GM12874 (cell line): ENCODE data around the gene FUT8.

Source experiments
- TF ChIP-seq, protein P1 (sequence below): IDR thresholded peaks from 2 replicates; pipeline ENCODE4 v1.5.1; 2011; ENCODE audit warnings: low read depth, mild to moderate bottlenecking, control low read depth, low read length, moderate library complexity; ENCODE audit not compliant: insufficient read depth

FUT8 gene

DNA sequence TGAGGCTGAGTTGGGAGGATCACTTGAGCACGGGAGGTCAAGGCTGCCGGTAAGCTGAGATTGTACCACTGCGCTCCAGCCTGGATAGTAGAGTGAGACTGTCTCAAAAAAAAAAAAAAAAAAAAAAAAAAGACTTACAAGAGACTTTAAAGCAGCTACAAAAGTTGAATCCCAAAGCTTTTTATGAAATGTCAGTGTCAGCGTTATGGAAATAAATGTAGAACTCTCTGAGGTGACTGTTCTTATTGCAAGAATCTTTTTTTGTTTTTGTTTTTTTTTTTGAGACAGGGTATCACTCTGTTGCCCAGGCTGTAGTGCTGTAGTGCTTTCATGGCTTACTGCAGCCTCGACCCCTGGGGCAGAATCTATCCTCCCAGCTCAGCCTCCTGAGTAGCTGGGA is 17.2 kb downstream of the FUT8 start:
- TF ChIP-seq, protein P1, sequence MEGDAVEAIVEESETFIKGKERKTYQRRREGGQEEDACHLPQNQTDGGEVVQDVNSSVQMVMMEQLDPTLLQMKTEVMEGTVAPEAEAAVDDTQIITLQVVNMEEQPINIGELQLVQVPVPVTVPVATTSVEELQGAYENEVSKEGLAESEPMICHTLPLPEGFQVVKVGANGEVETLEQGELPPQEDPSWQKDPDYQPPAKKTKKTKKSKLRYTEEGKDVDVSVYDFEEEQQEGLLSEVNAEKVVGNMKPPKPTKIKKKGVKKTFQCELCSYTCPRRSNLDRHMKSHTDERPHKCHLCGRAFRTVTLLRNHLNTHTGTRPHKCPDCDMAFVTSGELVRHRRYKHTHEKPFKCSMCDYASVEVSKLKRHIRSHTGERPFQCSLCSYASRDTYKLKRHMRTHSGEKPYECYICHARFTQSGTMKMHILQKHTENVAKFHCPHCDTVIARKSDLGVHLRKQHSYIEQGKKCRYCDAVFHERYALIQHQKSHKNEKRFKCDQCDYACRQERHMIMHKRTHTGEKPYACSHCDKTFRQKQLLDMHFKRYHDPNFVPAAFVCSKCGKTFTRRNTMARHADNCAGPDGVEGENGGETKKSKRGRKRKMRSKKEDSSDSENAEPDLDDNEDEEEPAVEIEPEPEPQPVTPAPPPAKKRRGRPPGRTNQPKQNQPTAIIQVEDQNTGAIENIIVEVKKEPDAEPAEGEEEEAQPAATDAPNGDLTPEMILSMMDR, result no peak

DNA sequence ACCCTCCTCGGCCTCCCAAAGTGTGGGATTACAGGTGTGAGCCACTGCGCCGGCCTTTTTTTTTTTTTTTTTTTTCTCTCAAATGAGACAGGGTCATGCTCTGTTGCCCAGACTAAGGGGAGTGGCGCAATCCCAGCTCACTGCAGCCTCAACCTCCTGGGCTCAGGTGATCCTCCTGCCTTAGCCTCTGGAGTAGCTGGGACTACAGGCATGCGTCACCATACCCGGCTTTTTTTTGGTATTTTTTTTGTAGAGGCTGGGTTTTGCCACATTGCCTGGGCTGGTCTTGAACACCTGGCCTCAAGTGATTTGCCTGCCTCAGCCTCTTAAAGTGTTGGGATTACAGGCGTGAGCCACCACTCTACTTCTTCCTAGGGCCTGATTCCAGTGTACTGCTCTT is 18.7 kb downstream of the FUT8 start:
- TF ChIP-seq, protein P1, result no peak

DNA sequence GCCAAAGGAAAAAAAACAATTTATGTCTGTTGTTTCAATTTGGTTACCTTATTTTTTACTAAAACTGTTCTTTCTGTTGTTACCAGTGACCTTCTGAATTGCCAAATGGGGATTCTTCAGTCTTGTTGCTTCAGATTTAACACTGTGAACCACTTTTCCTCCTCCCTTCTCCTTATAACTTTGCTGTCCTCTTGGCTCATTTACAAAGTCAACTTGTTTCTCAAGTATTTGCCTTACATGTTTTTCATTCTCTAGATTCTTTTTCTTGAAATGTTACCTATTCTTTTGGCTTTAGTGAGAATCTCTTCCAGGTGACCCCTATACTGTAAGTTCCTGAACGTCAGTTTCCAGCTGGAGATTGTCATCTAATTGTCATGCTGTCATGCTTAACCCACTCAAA is 19.4 kb downstream of the FUT8 start:
- TF ChIP-seq, protein P1, result no peak

DNA sequence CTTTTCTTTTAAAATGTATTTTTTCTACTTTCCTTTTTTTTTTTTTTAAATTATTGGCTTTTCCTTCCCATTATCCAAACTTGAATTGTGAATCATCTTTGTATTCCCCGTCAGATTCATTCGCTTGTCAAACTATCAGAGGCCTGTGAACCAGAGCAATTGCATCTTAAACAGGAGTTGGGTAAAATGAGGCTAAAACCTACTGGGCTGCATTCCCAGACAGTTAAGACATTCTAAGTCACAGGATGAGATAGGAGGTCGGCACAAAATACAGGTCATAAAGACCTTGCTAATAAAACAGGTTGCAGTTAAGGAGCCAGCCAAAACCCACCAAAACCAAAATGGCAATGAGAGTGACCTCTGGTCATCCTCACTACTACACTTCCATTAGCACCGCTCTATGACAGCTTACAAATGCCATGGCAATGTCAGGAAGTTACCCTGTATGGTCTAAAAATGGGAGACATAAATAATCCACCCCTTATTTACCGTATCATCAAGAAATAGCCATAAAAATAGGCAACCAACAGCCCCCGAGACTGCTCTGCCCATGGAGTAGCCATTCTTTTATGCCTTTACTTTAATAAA is 19.9 kb downstream of the FUT8 start:
- TF ChIP-seq, protein P1, result no peak

DNA sequence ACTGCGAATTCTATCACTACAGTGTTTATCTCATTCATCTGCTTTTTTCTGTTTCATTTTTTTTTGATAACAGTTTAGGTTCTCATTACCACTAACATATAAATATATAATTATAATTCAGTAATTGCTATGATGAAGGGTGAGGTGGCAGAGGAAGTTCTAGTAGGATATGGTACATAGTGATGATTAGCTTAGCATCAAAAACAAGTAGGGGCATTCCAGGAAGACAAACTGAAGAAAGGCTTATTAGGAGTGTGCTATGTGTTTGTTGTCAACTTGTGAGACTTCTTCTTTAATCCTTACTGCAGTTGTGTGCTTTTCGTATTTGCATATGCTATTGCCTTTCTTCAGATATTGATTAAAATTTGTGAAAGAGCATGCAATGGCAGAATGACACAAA is 20.6 kb downstream of the FUT8 start:
- TF ChIP-seq, protein P1, result no peak

DNA sequence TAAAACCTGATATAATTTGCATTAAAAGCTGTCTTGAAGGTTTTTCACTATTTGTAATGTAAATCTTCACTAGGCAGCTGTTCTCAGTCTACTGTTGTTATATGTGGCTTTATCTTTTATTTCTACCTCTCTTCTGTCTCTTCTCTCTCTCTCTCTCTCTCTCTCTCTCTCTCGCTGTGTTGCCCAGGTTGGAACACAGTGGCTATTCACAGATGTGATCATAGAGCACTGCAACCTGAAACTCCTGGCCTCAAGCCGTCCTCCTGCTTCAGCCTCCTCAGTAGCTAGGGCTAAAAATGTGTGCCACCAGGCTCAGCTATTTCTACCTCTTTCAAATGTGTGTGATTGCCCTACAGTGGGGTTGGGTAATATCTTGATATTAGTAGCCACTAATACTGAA is 21.1 kb downstream of the FUT8 start:
- TF ChIP-seq, protein P1, result no peak

DNA sequence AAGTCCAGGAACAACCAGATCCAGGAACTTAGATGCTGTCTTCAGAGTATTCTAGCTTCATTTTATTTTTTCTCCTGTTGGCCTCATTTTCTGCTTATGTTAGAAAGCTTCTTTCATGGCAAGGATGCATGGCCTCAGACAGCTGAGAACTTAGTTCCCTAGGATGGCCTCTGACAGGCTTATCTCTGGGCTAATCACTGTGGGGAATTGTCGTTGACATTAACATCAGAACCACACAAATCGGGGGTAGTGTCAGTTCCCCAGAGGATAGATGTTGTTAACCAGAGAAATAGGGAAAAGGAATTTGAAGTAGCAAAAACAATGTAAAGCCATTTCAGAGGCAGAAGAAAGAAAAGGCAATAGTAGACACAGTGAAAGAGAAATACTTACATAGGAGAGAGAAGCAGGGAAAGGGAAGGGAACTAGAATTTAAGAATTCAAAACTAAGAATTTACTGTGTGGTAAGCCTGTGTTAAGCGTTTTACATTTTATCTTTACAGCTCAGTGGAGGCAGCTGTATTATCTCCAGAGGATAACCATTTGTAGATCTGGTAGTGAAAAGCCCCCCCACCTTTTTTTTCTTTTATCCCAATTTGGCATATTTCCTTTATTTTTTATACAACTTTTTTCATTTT is 21.8 kb downstream of the FUT8 start:
- TF ChIP-seq, protein P1, result no peak
